Measurements from ENCODE around the gene OAS1.
"Not testable (repeated sequence)": the region's sequence is repeated elsewhere in the genome, so short reads cannot be mapped to it uniquely, and the experiment has no call there.

OAS1 gene

GRCh38 chr12:112901271-112901670, 5.5 kb upstream of the OAS1 start:
- no peak for DNase-seq

- DNase-seq: no peak
These were observed 2.2 kb upstream of the OAS1 start for GRCh38 chr12:112904571-112904970.

- no peak for DNase-seq
These were observed 1.2 kb upstream of the OAS1 start for GRCh38 chr12:112905451-112906089.

GRCh38 chr12:112907415-112908157, 824 bp downstream of the OAS1 start:
- DNase-seq: peak; percentile 15

- peak; percentile 7 for DNase-seq
These were observed 1.8 kb downstream of the OAS1 start for GRCh38 chr12:112908548-112908947.

GRCh38 chr12:112909693-112910092, 2.9 kb downstream of the OAS1 start:
- no peak for DNase-seq

- no peak for DNase-seq
These were observed 6.4 kb downstream of the OAS1 start for GRCh38 chr12:112913038-112913688.

GRCh38 chr12:112913888-112914287, 7.1 kb downstream of the OAS1 start:
- not testable (repeated sequence) for DNase-seq

- no peak for DNase-seq
These were observed 9.5 kb downstream of the OAS1 start for GRCh38 chr12:112916270-112916669.

- DNase-seq: no peak
These were observed 12.4 kb downstream of the OAS1 start for GRCh38 chr12:112919121-112919520.

- no peak for DNase-seq
These were observed 18.2 kb downstream of the OAS1 start for GRCh38 chr12:112924986-112925385.

GRCh38 chr12:112926416-112927033, 19.8 kb downstream of the OAS1 start:
- DNase-seq: not testable (repeated sequence)

GRCh38 chr12:112927475-112927874, 20.7 kb downstream of the OAS1 start:
- no peak for DNase-seq

GRCh38 chr12:112927925-112928324, 21.2 kb downstream of the OAS1 start:
- DNase-seq: no peak

GRCh38 chr12:112928978-112929377, 22.2 kb downstream of the OAS1 start:
- DNase-seq: no peak

- no peak for DNase-seq
These were observed 23.0 kb downstream of the OAS1 start for GRCh38 chr12:112929715-112930114.

GRCh38 chr12:112930350-112930749, 23.6 kb downstream of the OAS1 start:
- DNase-seq: no peak

- no peak for DNase-seq
These were observed 25.8 kb downstream of the OAS1 start for GRCh38 chr12:112932485-112933128.

GRCh38 chr12:112933129-112933505, 26.4 kb downstream of the OAS1 start:
- DNase-seq: no peak

GRCh38 chr12:112936264-112936663, 29.5 kb downstream of the OAS1 start:
- DNase-seq: peak; percentile 7

GRCh38 chr12:112936927-112937326, 30.2 kb downstream of the OAS1 start:
- peak; percentile 8 for DNase-seq

GRCh38 chr12:112937741-112938719, 31.3 kb downstream of the OAS1 start, which contains the start of gene OAS3:
OAS3 (plus strand) TSS chr12:112938474; CDS start chr12:112938531, 57 bp downstream.
- DNase-seq: peak; percentile 87
